ENCODE data around the gene OTUD6A.

Gene OTUD6A

GRCh38 chrX:70049925-70050324 lies 12.3 kb upstream of the OTUD6A start, which contains the start of gene AWAT2:
Gene AWAT2 (minus strand): TSS chrX:70049938. CDS start chrX:70049932, 6 bp downstream.
- Histone ChIP-seq H3K27me3 (ENCODE audit: control insufficient read depth, insufficient read depth, low read length) (no peaks in the 10 kb centered on the region), H3K9me3 (replicated peaks; ENCODE audit: low read length) (no peaks in the 10 kb centered on the region), H3K4me2 (ENCODE audit: low read length) (no peak within 1 kb of the TSS), H3K36me3 (ENCODE audit: insufficient read depth, low read length) (no peaks in the 10 kb centered on the region), H3K4me1 (ENCODE audit: control insufficient read depth, insufficient read depth, low read length) (peaks cover 17% of the 10 kb centered on the region), H3K4me3 (ENCODE audit: low read length) (no peak within 1 kb of the TSS), H3K9ac (ENCODE audit: low read depth, low read length) (no peak within 1 kb of the TSS)

GRCh38 chrX:70052895-70053615 lies 9.2 kb upstream of the OTUD6A start:
- Histone ChIP-seq H3K4me3 (ENCODE audit: low read length) (no peak overlapping the region), H3K27me3 (ENCODE audit: control insufficient read depth, insufficient read depth, low read length) (no peaks in the 10 kb centered on the region), H3K4me1 (ENCODE audit: control insufficient read depth, insufficient read depth, low read length) (no peaks in the 10 kb centered on the region), H3K36me3 (ENCODE audit: insufficient read depth, low read length) (no peaks in the 10 kb centered on the region), H3K4me2 (ENCODE audit: low read length) (no peak overlapping the region), H3K9me3 (replicated peaks; ENCODE audit: low read length) (no peaks in the 10 kb centered on the region), H3K9ac (ENCODE audit: low read depth, low read length) (no peak overlapping the region)

- Histone ChIP-seq H3K9ac (ENCODE audit: low read depth, low read length) (no peak overlapping the region), H3K4me1 (ENCODE audit: control insufficient read depth, insufficient read depth, low read length) (no peaks in the 10 kb centered on the region), H3K27me3 (ENCODE audit: control insufficient read depth, insufficient read depth, low read length) (no peaks in the 10 kb centered on the region), H3K9me3 (replicated peaks; ENCODE audit: low read length) (no peaks in the 10 kb centered on the region), H3K36me3 (ENCODE audit: insufficient read depth, low read length) (no peaks in the 10 kb centered on the region), H3K4me2 (ENCODE audit: low read length) (no peak overlapping the region), H3K4me3 (ENCODE audit: low read length) (no peak overlapping the region)
Measured at GRCh38 chrX:70054391-70054790, 7.9 kb upstream of the OTUD6A start.

GRCh38 chrX:70062961-70063550 lies 799 bp downstream of the OTUD6A start:
- Histone ChIP-seq H3K9me3 (replicated peaks; ENCODE audit: low read length) (peaks cover 8% of the 10 kb centered on the region), H3K4me1 (ENCODE audit: control insufficient read depth, insufficient read depth, low read length) (no peaks in the 10 kb centered on the region), H3K27me3 (ENCODE audit: control insufficient read depth, insufficient read depth, low read length) (no peaks in the 10 kb centered on the region), H3K4me3 (ENCODE audit: low read length) (no peak overlapping the region), H3K4me2 (ENCODE audit: low read length) (no peak overlapping the region), H3K36me3 (ENCODE audit: insufficient read depth, low read length) (no peaks in the 10 kb centered on the region), H3K9ac (ENCODE audit: low read depth, low read length) (no peak overlapping the region)

GRCh38 chrX:70066646-70067045 lies 4.4 kb downstream of the OTUD6A start:
- Histone ChIP-seq H3K27me3 (ENCODE audit: control insufficient read depth, insufficient read depth, low read length) (peaks cover 4% of the 10 kb centered on the region), H3K4me2 (ENCODE audit: low read length) (no peak overlapping the region)

GRCh38 chrX:70079297-70079696 lies 17.0 kb downstream of the OTUD6A start:
- H3K4me2 ChIP-seq (ENCODE audit: low read length) = no peak overlapping the region
- H3K36me3 ChIP-seq (ENCODE audit: insufficient read depth, low read length) = no peaks in the 10 kb centered on the region
- no peaks in the 10 kb centered on the region for H3K9me3 ChIP-seq (replicated peaks; ENCODE audit: low read length)
- H3K4me1 ChIP-seq (ENCODE audit: control insufficient read depth, insufficient read depth, low read length) = no peaks in the 10 kb centered on the region
- no peaks in the 10 kb centered on the region for H3K27me3 ChIP-seq (ENCODE audit: control insufficient read depth, insufficient read depth, low read length)
- H3K9ac ChIP-seq (ENCODE audit: low read depth, low read length) = no peak overlapping the region
- H3K4me3 ChIP-seq (ENCODE audit: low read length) = no peak overlapping the region

More at GRCh38 chrX:70066646-70067045, 4.4 kb downstream of the OTUD6A start:
- Histone ChIP-seq H3K4me1 (ENCODE audit: control insufficient read depth, insufficient read depth, low read length) (no peaks in the 10 kb centered on the region), H3K4me3 (ENCODE audit: low read length) (no peak overlapping the region), H3K9me3 (replicated peaks; ENCODE audit: low read length) (peaks cover 8% of the 10 kb centered on the region), H3K36me3 (ENCODE audit: insufficient read depth, low read length) (no peaks in the 10 kb centered on the region), H3K9ac (ENCODE audit: low read depth, low read length) (no peak overlapping the region)

- Histone ChIP-seq H3K4me3 (ENCODE audit: low read length) (no peak overlapping the region), H3K9ac (ENCODE audit: low read depth, low read length) (no peak overlapping the region), H3K9me3 (replicated peaks; ENCODE audit: low read length) (no peaks in the 10 kb centered on the region), H3K27me3 (ENCODE audit: control insufficient read depth, insufficient read depth, low read length) (no peaks in the 10 kb centered on the region), H3K4me1 (ENCODE audit: control insufficient read depth, insufficient read depth, low read length) (no peaks in the 10 kb centered on the region), H3K36me3 (ENCODE audit: insufficient read depth, low read length) (no peaks in the 10 kb centered on the region), H3K4me2 (ENCODE audit: low read length) (no peak overlapping the region)
Measured at GRCh38 chrX:70079870-70080269, 17.6 kb downstream of the OTUD6A start.

GRCh38 chrX:70082723-70083122 lies 20.5 kb downstream of the OTUD6A start:
- no peaks in the 10 kb centered on the region for H3K9me3 ChIP-seq (replicated peaks; ENCODE audit: low read length)
- H3K4me3 ChIP-seq (ENCODE audit: low read length) = no peak overlapping the region
- no peak overlapping the region for H3K4me2 ChIP-seq (ENCODE audit: low read length)
- no peak overlapping the region for H3K9ac ChIP-seq (ENCODE audit: low read depth, low read length)
- H3K27me3 ChIP-seq (ENCODE audit: control insufficient read depth, insufficient read depth, low read length) = no peaks in the 10 kb centered on the region
- peaks cover 2% of the 10 kb centered on the region for H3K4me1 ChIP-seq (ENCODE audit: control insufficient read depth, insufficient read depth, low read length)
- H3K36me3 ChIP-seq (ENCODE audit: insufficient read depth, low read length) = no peaks in the 10 kb centered on the region

- H3K36me3 ChIP-seq (ENCODE audit: insufficient read depth, low read length) = no peaks in the 10 kb centered on the region
- H3K9ac ChIP-seq (ENCODE audit: low read depth, low read length) = no peak overlapping the region
- H3K4me1 ChIP-seq (ENCODE audit: control insufficient read depth, insufficient read depth, low read length) = peaks cover 11% of the 10 kb centered on the region
- no peak overlapping the region for H3K4me2 ChIP-seq (ENCODE audit: low read length)
- no peaks in the 10 kb centered on the region for H3K9me3 ChIP-seq (replicated peaks; ENCODE audit: low read length)
- H3K27me3 ChIP-seq (ENCODE audit: control insufficient read depth, insufficient read depth, low read length) = no peaks in the 10 kb centered on the region
- no peak overlapping the region for H3K4me3 ChIP-seq (ENCODE audit: low read length)
Measured at GRCh38 chrX:70084592-70085240, 22.5 kb downstream of the OTUD6A start.

- Histone ChIP-seq H3K9me3 (replicated peaks; ENCODE audit: low read length) (no peaks in the 10 kb centered on the region), H3K9ac (ENCODE audit: low read depth, low read length) (no peak overlapping the region), H3K4me2 (ENCODE audit: low read length) (no peak overlapping the region), H3K4me1 (ENCODE audit: control insufficient read depth, insufficient read depth, low read length) (peaks cover 17% of the 10 kb centered on the region), H3K27me3 (ENCODE audit: control insufficient read depth, insufficient read depth, low read length) (no peaks in the 10 kb centered on the region), H3K4me3 (ENCODE audit: low read length) (no peak overlapping the region), H3K36me3 (ENCODE audit: insufficient read depth, low read length) (no peaks in the 10 kb centered on the region)
Measured at GRCh38 chrX:70087857-70088630, 25.8 kb downstream of the OTUD6A start.

GRCh38 chrX:70088751-70089150 lies 26.5 kb downstream of the OTUD6A start:
- no peak overlapping the region for H3K4me3 ChIP-seq (ENCODE audit: low read length)
- H3K36me3 ChIP-seq (ENCODE audit: insufficient read depth, low read length) = no peaks in the 10 kb centered on the region
- peaks cover 17% of the 10 kb centered on the region for H3K4me1 ChIP-seq (ENCODE audit: control insufficient read depth, insufficient read depth, low read length)
- H3K9ac ChIP-seq (ENCODE audit: low read depth, low read length) = no peak overlapping the region
- no peak overlapping the region for H3K4me2 ChIP-seq (ENCODE audit: low read length)
- no peaks in the 10 kb centered on the region for H3K27me3 ChIP-seq (ENCODE audit: control insufficient read depth, insufficient read depth, low read length)
- H3K9me3 ChIP-seq (replicated peaks; ENCODE audit: low read length) = no peaks in the 10 kb centered on the region
